Measurements from ENCODE around the gene ATXN3L. TPM values are rescaled to one million over a fixed set of nuclear protein-coding genes. Genes with fewer than 3 reads are reported as not detected.

ATXN3L gene
- not detected in 2 replicates for total RNA-seq

DNA sequence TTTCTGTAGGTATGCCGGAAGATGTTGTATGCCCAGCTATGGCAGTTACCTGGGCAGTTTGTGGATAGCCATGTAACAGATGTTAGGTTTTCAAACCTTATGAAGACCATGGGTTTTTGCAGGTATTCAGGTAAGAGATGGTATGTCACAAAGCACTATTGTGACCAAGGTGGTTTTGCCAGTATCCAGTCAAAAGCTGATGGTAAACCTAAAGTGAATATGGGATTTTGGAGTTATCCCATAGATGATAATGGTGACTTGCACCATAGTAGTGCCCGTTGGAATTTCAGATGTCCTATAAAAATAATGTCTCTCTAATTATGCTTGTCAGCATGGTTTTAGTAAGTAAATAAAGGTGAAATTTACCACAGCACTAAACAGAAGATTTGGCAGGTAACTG, at the start of gene ATXN3L:
ATXN3L (minus strand) TSS at position 101 of the 400 bp plus-strand sequence. CDS start 119 bp downstream, outside the sequence.
- no peak for DNase-seq (ENCODE audit: low read depth, low spot score)

DNA sequence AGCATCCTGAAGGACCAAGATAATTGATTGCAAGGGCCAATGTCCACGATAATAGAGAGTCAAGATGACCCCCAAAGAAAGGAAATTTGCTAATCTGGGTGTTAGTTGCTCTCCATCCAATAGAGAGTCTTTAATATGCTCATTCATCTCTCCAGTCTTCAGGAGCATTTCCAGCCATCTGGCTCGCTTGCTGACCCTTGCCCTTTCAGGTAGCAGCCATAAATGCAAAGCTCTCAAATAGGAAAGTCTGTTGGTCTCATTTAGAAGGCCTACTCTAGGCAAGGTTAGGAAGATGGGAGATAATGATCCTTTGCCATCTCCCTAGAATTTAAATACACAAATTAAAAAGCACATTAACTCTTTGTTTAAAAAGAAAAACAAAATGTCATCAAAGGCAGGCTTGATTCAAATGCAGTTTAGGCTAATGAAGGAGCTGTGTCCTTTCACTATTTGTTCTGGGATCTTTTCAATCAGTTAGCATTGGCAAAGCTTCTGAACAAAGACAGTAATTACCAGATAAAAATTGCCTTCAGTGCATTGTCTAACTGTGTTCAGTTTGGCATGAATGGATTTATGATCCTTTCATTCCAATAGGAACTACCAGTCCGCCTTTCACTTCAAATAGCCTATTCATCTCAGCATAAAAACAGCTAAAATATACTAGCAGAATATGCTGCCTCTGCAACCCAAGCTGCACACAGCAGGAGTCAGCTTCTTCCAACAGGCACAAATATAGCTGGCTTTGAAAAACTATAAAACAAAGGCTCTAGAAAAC, 49.6 kb upstream of the ATXN3L start:
- no peak for DNase-seq (ENCODE audit: low read depth, low spot score)

DNA sequence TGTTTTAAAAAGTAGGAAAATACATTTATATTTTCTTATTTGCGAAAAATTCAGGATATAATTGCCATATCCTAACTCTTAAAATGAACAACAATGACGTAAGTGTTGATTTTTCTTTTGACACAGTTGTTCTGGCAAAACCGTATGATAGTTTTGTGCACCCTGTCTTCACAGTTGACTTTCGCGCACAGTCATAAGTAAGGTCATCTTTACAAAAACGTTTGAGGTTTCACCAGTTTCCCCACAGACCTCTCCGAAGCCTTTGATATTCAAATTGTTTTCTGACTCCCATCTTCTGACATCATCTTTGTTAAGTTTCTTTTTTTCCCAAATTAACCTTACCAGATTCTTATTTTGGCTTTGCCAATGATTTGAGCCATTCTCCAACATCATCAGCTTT, 48.1 kb upstream of the ATXN3L start:
- no peak for DNase-seq (ENCODE audit: low read depth, low spot score)

DNA sequence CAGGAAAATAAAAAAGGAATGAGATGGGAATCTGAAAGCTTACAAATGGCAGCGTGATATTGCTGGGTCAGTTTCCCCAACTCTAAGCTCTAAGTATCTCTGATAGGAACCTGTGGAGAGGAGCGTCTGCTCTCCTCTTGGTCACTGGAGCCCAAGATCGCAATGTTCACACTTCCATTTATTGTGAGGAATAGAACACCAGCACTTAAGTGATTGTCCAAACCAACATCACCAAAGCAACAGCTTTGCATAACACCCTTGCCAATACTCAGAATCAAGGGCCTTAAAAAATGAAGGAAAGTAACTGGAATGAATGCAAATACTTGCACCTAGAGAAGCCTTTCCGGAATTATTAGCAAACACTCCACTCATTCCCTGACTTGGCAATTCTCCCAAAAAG, 46.8 kb upstream of the ATXN3L start:
- DNase-seq (ENCODE audit: low read depth, low spot score), result no peak

DNA sequence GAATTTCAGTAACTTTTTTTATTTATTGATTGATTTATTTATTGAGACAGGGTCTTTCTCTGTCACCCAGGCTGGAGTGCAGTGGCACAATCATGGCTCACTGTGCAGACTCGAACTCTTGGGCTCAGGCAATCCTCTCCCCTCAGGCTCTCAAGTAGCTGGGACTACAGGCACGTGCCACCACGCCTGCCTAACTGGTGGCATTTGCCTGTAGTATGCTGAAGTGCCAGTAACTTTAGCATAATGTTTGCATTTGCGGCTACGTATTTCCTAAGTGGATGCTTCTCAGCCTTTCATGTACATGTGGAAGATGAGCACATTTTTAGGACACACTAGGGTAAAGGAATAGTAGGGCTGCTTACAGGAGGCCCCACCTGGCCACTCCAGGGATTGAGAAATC, 45.3 kb upstream of the ATXN3L start:
- DNase-seq (ENCODE audit: low read depth, low spot score), result no peak

DNA sequence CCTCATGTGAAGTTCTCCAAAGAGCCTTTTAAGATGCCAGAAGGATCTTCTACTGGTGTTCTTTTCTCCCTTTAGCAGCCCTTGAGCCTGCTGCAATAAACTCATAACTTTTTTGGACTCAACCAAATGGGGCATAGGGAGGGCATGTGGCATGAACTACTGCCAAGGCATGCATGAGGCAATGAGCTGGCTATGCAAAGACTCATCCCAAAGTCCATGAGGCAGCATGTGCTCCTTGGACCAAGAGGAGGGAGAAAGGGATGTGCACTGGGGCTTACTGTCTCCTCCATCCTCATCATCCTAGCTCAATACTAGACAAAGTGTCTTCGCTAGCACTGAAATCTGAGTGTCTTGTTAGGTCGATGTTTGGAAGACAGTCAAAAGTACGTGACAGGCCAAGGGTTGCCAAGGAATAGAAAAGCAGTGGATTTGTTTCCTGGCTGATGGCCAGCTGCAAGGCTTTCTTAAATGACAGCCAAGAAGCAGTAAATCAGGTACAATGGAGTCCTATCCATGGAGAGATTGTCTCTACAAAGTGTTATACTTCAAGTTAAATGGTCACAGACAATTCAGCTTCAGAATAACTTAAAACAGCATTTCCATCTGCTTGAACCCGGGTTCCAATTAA, 44.5 kb upstream of the ATXN3L start:
- DNase-seq (ENCODE audit: low read depth, low spot score), result no peak

DNA sequence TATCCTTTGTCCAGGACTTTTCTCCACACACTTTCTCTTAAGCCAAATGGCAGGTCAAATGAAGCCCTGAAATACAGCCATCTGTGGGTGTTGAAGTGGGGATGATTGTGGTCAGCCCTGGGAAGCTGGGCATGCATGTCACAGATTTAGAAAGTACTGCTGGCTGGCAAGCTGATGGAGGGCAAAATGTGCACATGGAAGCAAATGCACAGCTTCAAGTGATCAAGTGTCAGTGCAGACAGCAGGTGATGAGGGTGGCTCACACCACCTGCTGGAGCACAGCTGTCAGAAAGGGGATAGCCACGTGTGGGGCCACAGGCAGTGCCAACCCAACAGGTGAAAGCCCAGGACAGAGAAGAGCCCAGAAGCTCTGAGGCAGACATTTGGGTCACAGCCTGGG, 40.3 kb upstream of the ATXN3L start:
- no peak for DNase-seq (ENCODE audit: low read depth, low spot score)

DNA sequence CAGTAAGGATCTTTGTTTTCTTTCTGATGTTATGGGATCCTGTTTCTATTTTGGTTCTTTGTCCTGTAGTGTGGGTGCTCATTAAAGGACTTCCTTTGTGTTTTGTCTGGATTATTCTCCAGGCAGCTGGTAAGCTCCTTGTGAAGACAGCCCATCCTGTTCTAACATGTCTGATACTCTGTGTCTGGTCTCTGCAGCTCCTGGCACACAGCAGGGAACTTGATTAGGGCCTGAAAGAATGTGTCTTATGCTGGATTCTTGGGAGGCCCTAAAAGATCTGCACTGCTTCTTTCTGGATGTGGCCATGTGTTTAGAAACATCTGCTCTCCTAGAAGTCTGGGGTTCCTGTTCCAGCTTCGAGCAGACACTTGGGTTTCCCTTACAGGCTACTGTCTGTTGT, 38.1 kb upstream of the ATXN3L start:
- no peak for DNase-seq (ENCODE audit: low read depth, low spot score)

DNA sequence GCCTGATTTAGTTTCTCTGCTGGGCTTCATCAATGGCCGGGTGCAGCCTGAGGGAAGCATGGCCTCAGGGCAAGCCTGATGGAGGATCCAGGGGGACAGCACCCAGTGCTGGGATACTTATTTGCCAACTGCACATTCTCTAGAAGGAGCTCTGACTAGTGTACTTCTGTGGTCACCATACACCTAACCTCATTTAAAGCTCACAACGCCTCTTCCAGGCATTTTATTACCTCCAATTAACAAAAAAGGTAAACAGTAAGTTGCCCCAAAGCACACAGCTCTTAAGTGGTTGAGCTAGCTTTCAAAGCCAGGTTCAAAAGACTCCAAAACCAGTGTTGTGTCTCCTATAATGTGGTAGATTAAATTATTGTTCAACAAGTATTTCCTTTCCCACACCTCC, 26.8 kb upstream of the ATXN3L start:
- DNase-seq (ENCODE audit: low read depth, low spot score), result no peak

DNA sequence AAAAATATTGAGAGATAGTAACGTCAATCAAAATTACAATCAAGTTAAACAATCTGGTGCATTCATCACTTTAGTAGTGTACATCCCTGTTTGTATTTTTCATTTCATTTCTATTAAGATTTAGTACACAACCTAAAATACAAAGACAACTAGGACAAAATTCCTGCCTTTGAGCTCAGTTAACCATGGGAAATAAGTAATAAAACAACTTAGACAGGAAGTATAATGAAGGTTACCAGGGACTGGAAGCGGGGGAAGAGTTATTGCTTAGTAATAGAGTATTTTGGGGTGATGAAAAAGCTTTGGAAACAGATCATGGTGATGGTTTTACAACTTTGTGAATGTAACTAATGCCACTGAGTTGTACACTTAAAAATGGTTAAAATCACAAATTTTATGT, 25.6 kb upstream of the ATXN3L start:
- no peak for DNase-seq (ENCODE audit: low read depth, low spot score)

DNA sequence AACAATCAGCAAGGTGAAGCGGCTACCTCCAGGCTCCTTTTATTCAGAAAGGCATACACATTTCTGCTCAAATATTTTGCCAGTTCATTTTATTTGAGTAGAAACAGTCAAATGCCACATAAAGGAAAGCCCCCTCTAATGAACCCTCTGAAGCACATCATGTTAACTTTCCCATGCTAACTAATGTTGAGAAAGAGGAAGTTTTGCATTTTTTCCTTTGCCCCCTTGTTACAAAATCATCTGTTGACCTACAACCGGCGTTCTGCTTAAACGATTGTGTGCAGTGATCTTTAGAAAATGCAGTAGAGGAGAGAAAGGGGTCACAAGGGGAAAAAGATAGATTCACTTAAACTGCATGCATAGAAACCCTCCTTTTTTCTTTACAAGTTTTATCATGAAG, 25.2 kb upstream of the ATXN3L start:
- no peak for DNase-seq (ENCODE audit: low read depth, low spot score)

DNA sequence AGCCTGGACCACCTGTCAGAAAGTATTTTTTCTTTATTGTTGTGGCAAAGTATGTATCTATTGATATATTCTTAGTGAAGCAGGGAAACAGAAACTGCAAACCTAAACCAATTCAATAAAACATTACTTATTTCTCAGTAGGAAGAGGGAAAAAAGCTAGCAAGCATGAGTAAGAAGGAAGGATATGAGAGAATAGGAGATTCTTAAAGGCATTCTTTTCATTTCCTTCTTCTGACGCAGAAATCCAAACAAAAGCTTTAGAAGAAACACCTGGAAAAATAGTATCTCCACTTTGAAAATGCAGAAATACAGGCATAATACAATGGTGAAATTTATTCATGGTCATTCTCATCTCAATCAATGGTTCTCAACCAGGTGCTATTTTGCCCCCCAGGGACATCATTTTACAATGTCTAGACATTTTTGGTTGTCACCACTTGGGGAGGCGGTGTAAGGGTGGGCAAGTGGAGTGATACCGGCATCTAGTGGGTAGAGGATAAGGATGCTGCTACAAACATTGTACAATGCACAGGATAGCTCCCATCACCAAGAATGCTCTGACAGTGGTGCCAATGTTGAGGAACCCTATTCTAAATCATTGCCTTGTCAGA, 21.7 kb upstream of the ATXN3L start:
- peak; percentile 49 for DNase-seq (ENCODE audit: low read depth, low spot score)

DNA sequence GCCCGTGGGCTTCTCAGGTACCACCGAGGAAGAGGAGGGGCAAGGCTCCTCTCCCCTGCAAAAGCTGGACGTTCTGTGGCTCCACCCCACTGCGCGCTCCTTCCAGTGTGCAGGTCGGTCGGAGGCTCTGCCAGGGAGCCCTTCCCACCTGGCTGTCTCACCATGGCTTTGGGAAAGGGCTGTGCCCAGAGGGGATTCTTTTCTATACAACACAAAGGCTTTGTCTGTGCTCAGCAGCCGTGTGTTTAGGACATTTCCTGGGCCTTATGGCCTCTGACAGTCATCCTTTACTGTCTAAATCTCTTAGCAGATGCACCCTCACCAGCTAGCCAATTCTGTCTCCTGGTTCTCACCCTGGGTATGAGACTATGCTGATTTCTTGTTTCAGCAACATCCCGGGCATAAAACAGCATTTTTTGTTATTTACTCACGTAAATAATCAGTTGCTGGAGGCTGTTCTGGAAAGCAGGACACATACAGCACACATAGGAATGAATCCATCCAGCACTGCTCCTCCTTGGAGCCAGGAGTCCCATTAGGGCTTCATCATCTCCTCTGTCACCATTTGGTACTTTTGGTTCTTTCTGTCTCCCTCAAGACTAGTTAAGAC, 20.4 kb upstream of the ATXN3L start:
- DNase-seq (ENCODE audit: low read depth, low spot score), result no peak

DNA sequence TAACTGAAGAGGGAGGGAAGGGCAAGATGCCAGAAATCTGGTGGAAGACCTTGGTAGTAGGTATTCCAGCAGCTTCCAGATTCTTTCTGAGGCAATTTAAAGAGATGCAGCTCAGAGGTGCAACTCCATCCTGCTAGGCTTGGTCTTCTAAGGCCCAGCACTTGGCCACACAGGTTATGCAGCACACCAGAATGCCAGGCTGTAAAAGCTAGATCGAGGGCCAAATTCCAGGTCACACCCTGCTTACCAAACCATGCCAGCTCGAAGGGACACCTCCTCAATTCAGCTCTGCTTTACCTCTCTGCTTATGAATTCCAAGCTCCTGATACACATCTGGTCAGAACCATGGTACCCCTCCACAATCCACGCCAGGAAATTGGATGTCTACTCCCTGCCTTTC, 19.8 kb upstream of the ATXN3L start:
- no peak for DNase-seq (ENCODE audit: low read depth, low spot score)

DNA sequence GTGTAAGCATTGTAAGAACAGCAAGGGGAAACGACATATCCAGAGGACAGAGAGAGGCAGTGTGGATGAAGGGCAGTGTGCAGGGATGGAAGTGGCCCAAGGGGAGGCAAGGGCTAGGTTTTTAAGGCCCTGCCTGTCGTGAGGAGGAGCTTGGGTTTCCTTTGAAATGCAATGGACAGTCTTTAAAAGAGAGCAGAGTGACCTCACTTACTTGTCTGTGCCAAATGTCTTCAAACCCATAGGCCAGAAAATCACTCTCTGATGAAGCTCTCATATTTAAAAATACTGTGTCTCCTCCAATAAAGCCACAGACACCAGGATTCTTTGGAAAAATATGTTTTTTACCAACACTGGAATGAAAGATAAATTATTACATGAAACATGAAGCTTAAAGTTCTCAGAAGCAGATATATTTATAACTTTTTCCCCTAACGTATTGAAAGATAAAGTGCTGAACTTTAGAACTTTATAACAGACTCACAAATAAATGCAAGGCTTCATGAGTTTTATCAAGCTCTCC, 19.2 kb upstream of the ATXN3L start:
- no peak for DNase-seq (ENCODE audit: low read depth, low spot score)

DNA sequence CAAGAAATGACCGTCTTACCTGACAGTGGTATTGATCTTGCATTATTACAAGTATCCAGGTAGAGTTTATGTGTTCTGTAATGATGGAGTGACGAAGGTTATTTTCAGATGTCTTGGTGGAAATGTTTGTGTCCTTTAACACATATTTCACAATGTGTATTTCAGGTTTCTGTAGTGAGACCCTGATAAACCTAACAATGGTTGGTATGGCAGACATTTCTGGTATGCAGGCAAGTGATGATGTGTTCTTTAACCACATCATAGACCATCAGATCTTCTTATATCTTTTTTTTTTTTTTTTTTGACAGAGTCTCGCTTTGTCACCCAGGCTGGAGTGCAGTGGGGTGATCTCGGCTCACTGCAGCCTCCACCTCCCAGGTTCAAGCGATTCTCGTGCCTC, 14.6 kb upstream of the ATXN3L start:
- no peak for DNase-seq (ENCODE audit: low read depth, low spot score)

DNA sequence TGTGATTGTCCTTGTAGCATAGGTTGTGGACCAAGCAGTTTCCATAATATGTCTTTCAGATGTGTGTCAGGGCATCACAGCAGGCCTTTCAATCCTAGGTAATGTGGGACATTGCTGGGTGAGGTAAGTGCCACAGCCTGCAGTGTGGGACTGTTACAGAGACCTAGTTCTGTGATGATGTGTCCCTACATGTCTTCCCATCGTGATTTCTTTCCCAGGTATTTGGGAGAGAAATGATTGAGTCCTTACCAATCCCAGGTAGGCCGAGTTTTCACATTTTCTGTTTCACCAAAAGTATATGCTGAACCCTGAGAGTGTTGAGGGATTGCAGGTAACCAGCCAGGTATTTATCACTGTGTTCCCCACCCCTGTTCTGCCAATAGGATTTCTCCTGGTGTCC, 10.6 kb upstream of the ATXN3L start:
- no peak for DNase-seq (ENCODE audit: low read depth, low spot score)

DNA sequence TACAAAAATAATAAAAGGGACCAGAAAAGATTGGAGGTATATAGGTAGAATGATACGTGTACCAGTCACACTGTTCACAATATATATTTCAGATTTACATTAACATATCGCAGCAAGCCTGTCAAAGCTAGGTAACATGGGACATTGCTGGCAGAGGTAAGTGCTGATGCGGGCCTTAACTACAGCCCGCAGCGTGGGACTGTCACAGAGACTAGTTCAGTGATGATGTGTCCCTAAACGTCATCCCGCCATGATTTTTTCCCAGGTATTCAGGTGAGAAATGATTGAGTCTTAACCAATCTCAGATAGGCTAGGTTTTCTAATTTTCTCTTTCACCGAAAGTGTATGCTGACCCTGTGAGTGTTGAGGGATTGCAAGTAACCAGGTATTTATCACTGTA, 7.8 kb upstream of the ATXN3L start:
- DNase-seq (ENCODE audit: low read depth, low spot score), result no peak

DNA sequence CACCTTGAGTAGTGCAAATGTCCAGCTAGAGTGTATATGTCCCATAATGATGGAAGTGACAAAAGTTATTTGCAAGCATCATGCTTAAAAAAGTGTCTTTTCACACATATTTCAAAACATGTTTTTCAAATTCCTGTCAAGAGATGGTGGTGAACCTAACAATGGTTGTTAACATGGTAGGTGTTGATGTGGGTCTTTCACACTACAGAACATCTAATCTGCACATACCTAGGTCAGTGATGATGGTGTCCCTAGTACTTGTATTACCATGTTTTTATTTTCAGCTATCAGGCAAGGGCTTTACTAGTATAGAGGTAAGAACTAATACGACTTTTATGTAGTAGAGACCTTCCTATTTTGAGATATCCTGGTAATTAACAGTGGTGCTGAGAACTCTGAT, 3.4 kb upstream of the ATXN3L start:
- DNase-seq (ENCODE audit: low read depth, low spot score), result no peak

DNA sequence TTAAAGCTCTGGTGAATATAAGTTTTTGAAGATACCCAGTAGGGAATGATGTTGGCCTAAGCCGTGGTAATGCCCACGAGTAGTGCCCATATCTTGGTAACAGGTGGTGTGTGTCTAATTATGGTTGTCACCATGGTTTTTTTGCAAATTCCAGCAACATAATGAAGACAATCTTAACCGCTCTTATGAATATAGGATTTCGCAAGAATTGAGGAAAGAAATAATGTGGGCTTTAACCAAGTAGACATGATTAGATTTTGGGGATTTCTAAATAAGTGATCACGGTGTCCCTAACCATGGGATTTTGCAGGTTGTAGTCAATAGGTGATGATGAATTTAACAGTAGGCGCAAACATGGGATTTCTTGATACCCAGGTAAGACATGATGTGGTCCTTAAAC, 2.5 kb downstream of the ATXN3L start:
- no peak for DNase-seq (ENCODE audit: low read depth, low spot score)

DNA sequence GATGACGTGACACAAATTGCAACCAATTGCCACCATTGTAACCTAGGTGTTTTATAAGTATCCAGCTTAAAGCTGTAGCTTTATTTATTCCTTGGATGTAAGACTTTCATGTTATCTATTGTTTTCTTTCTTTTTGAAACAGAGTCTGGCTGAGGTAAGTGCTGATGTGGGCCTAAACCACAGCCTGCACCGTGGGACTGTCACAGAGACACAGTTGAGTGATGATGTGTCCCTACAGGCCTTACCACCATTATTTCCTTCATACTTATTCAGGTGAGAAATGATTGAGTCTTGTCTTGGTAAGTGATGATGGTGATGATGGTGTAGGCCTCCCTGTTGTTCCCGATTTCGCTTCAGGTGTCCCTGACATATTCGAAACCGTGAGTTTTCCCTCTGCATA, 8.3 kb downstream of the ATXN3L start:
- DNase-seq (ENCODE audit: low read depth, low spot score), result no peak

DNA sequence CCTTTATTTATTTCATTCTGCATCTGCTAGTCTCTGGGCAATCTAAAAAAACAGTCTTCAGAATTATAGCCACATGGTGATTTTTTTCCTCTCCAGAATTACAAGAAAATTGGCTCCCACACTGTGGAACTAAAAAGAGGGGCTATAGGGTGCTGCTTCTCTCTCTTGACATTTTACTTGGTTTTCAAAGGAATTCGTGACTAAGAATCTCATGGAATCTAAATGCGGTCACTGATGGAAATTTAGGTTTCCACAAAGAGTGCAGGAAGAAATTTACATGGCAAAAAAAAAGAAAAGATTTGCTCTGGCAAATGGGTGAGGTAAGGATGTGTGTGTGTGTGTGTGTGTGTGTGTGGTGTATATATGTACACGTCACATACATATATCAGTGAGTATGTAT, 10.2 kb downstream of the ATXN3L start:
- DNase-seq (ENCODE audit: low read depth, low spot score), result no peak

Measured in pulmonary artery endothelial cell (primary cell).